ENCODE results near the gene SLC9A4. TPM values are rescaled to one million over a fixed set of nuclear protein-coding genes. Genes with fewer than 3 reads are reported as not detected.

Gene SLC9A4
- total RNA-seq = 0.40 and 7.6 TPM in 2 replicates

- peak; percentile 64 for DNase-seq (ENCODE audit: low read depth)
Measured at GRCh38 chr2:102473020-102473419, at the start of gene SLC9A4. TSS of gene SLC9A4 (plus strand) at chr2:102473226. CDS start at chr2:102473760, 534 bp downstream.

- DNase-seq (ENCODE audit: low read depth) = no peak
Measured at GRCh38 chr2:102423368-102423767, 49.7 kb upstream of the SLC9A4 start.

GRCh38 chr2:102424754-102425153, 48.3 kb upstream of the SLC9A4 start:
- DNase-seq (ENCODE audit: low read depth) = no peak

GRCh38 chr2:102425441-102426132, 47.4 kb upstream of the SLC9A4 start:
- DNase-seq (ENCODE audit: low read depth) = no peak

GRCh38 chr2:102427249-102427648, 45.8 kb upstream of the SLC9A4 start:
- DNase-seq (ENCODE audit: low read depth) = no peak

- DNase-seq (ENCODE audit: low read depth) = no peak
Measured at GRCh38 chr2:102428573-102428972, 44.5 kb upstream of the SLC9A4 start.

GRCh38 chr2:102432386-102432785, 40.6 kb upstream of the SLC9A4 start:
- no peak for DNase-seq (ENCODE audit: low read depth)

GRCh38 chr2:102433973-102434654, 38.9 kb upstream of the SLC9A4 start:
- peak; percentile 33 for DNase-seq (ENCODE audit: low read depth)

- peak; percentile 67 for DNase-seq (ENCODE audit: low read depth)
Measured at GRCh38 chr2:102434655-102435381, 38.2 kb upstream of the SLC9A4 start.

- no peak for DNase-seq (ENCODE audit: low read depth)
Measured at GRCh38 chr2:102435741-102436140, 37.3 kb upstream of the SLC9A4 start.

- DNase-seq (ENCODE audit: low read depth) = peak; percentile 79
Measured at GRCh38 chr2:102436323-102436722, 36.7 kb upstream of the SLC9A4 start.

- DNase-seq (ENCODE audit: low read depth) = no peak
Measured at GRCh38 chr2:102437122-102437521, 35.9 kb upstream of the SLC9A4 start.

GRCh38 chr2:102438111-102438510, 34.9 kb upstream of the SLC9A4 start:
- DNase-seq (ENCODE audit: low read depth) = no peak

GRCh38 chr2:102438578-102438977, 34.4 kb upstream of the SLC9A4 start:
- DNase-seq (ENCODE audit: low read depth) = no peak

- DNase-seq (ENCODE audit: low read depth) = peak; percentile 94
Measured at GRCh38 chr2:102439065-102439695, 33.8 kb upstream of the SLC9A4 start.

- DNase-seq (ENCODE audit: low read depth) = peak; percentile 45
Measured at GRCh38 chr2:102442967-102443828, 29.8 kb upstream of the SLC9A4 start.

- no peak for DNase-seq (ENCODE audit: low read depth)
Measured at GRCh38 chr2:102444233-102444632, 28.8 kb upstream of the SLC9A4 start.

- DNase-seq (ENCODE audit: low read depth) = no peak
Measured at GRCh38 chr2:102446936-102447335, 26.1 kb upstream of the SLC9A4 start.

- DNase-seq (ENCODE audit: low read depth) = peak; percentile 38
Measured at GRCh38 chr2:102449370-102449974, 23.6 kb upstream of the SLC9A4 start.

GRCh38 chr2:102451968-102452367, 21.1 kb upstream of the SLC9A4 start:
- DNase-seq (ENCODE audit: low read depth) = no peak

GRCh38 chr2:102453501-102453900, 19.5 kb upstream of the SLC9A4 start:
- no peak for DNase-seq (ENCODE audit: low read depth)

Measured in renal cortical epithelial cell (primary cell).